ENCODE results near the gene HTR5A.
"Not testable (repeated sequence)": the region's sequence is repeated elsewhere in the genome, so short reads cannot be mapped to it uniquely, and the experiment has no call there.

The HTR5A gene

DNA sequence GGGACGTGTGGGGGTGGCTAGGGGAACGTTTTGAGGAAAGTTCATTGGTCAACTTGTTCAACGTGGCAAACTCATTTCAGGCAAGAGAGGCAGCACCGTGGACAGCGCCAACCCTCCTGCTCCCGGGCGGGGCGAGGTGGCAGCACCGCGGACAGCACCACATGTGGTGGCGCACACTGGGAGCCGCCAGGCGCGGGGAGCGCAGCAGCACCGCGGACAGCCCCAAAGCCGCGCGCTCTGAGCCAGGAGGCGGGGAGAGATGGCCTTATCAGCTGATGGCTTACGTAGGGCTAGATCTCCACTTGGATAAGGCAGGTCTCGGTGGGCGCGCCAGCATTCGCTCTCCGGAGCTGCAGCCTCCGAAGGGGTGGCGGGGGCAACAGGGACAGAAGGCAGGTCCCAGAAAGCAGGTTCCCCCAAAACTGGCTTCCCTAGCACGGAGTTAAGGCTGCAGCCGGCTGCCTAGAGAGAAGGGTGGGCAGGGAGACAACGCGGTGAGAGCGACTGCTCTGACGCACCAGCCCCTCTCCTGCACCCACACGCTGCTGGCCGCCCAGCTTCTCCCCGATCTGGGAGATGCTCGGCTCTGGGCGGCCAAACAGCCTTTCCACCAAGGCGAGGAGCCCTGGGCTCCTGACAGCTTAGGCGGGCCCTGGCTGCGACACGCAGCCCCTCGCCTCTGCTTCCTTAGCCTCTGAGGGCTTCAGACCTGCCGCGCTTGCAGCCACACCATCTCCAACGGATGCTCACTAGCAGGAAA lies at the start of gene HTR5A:
HTR5A (plus strand) TSS at position 333 of the 760 bp plus-strand sequence. CDS start 576 bp downstream, outside the sequence.
- Mint-ChIP-seq H3K36me3 (ENCODE audit: low read depth) (no peaks in the 10 kb centered on the region), H3K27ac (no peak within 1 kb of the TSS), H3K4me3 (no peak within 1 kb of the TSS), H3K27me3 (peaks cover 41% of the 10 kb centered on the region), H3K4me1 (no peaks in the 10 kb centered on the region), H3K9me3 (no peaks in the 10 kb centered on the region)
- peak; percentile 98 for ATAC-seq
- DNase-seq: peak; percentile 85

- Mint-ChIP-seq H3K4me1 (no peaks in the 10 kb centered on the region), H3K27ac (no peak overlapping the region), H3K27me3 (peaks cover 11% of the 10 kb centered on the region)
Observed at GRCh38 chr7:155020996-155021395, 49.1 kb upstream of the HTR5A start.

GRCh38 chr7:155021699-155022145 lies 48.4 kb upstream of the HTR5A start:
- Mint-ChIP-seq H3K36me3 (ENCODE audit: low read depth) (no peaks in the 10 kb centered on the region), H3K4me3 (no peak overlapping the region), H3K9me3 (no peaks in the 10 kb centered on the region), H3K27ac (no peak overlapping the region), H3K4me1 (no peaks in the 10 kb centered on the region), H3K27me3 (peaks cover 11% of the 10 kb centered on the region)
- DNase-seq (no peak), ATAC-seq (no peak)

More at GRCh38 chr7:155020996-155021395, 49.1 kb upstream of the HTR5A start:
- DNase-seq: no peak
- H3K36me3 Mint-ChIP-seq (ENCODE audit: low read depth): no peaks in the 10 kb centered on the region
- no peaks in the 10 kb centered on the region for H3K9me3 Mint-ChIP-seq
- no peak for ATAC-seq
- no peak overlapping the region for H3K4me3 Mint-ChIP-seq

GRCh38 chr7:155027879-155028278 lies 42.2 kb upstream of the HTR5A start:
- no peaks in the 10 kb centered on the region for H3K4me1 Mint-ChIP-seq
- H3K27me3 Mint-ChIP-seq: peaks cover 17% of the 10 kb centered on the region
- no peaks in the 10 kb centered on the region for H3K9me3 Mint-ChIP-seq
- ATAC-seq (no peak), DNase-seq (no peak)
- no peak overlapping the region for H3K27ac Mint-ChIP-seq
- no peaks in the 10 kb centered on the region for H3K36me3 Mint-ChIP-seq (ENCODE audit: low read depth)
- H3K4me3 Mint-ChIP-seq: no peak overlapping the region

GRCh38 chr7:155032978-155033377 lies 37.1 kb upstream of the HTR5A start:
- no peak for ATAC-seq
- H3K9me3 Mint-ChIP-seq: no peaks in the 10 kb centered on the region
- H3K27ac Mint-ChIP-seq: no peak overlapping the region
- H3K4me1 Mint-ChIP-seq: no peaks in the 10 kb centered on the region
- no peaks in the 10 kb centered on the region for H3K36me3 Mint-ChIP-seq (ENCODE audit: low read depth)
- H3K27me3 Mint-ChIP-seq: peaks cover 16% of the 10 kb centered on the region
- DNase-seq: no peak
- H3K4me3 Mint-ChIP-seq: no peak overlapping the region

DNA sequence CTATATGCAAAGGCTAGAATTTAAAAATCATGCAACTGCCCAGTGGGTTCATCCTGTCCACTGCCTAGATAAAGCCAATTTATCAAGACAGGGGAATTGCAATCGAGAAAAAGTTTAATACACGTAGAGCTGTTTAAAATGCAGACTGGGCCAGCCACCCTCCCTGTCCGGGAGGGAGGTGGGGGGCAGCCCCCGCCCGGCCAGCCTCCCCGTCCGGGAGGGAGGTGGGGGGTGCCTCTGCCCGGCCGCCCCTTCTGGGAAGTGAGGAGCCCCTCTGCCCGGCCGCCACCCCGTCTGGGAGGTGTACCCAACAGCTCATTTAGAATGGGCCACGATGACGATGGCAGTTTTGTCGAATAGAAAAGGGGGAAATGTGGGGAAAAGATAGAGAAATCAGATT lies 35.6 kb upstream of the HTR5A start:
- not testable (repeated sequence) for H3K27ac Mint-ChIP-seq; H3K36me3 Mint-ChIP-seq (ENCODE audit: low read depth); H3K4me3 Mint-ChIP-seq; ATAC-seq; DNase-seq; H3K9me3 Mint-ChIP-seq; H3K4me1 Mint-ChIP-seq
- peaks cover 21% of the 10 kb centered on the region for H3K27me3 Mint-ChIP-seq

- no peak for DNase-seq
- Mint-ChIP-seq H3K4me3 (no peak overlapping the region), H3K4me1 (no peaks in the 10 kb centered on the region), H3K27ac (no peak overlapping the region), H3K9me3 (no peaks in the 10 kb centered on the region), H3K36me3 (ENCODE audit: low read depth) (no peaks in the 10 kb centered on the region), H3K27me3 (peaks cover 24% of the 10 kb centered on the region)
- ATAC-seq: no peak
Observed at GRCh38 chr7:155038335-155038734, 31.8 kb upstream of the HTR5A start.

DNA sequence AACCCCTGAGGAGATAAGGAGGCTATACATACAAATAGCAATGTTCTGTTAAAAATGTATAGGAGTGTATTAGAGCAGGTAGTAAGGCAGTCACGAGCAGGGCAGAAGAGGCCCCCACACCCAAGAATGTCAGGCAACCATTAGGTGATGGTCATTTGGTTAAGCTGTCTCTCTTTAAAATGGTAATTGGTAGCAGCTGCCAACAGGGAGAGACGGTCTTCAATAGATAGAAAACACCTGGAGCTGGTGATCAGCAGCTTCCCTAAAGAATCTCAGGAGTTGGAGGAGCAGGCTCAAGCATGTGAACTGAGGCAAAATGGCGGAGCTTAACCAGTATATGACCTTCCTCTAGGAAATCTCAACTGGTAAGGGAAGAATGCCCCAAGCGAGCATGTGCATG lies 26.4 kb upstream of the HTR5A start:
- DNase-seq (no peak), ATAC-seq (no peak)
- no peaks in the 10 kb centered on the region for H3K9me3 Mint-ChIP-seq
- no peaks in the 10 kb centered on the region for H3K36me3 Mint-ChIP-seq (ENCODE audit: low read depth)
- H3K4me3 Mint-ChIP-seq: no peak overlapping the region
- H3K4me1 Mint-ChIP-seq: no peaks in the 10 kb centered on the region
- H3K27ac Mint-ChIP-seq: no peak overlapping the region
- H3K27me3 Mint-ChIP-seq: peaks cover 20% of the 10 kb centered on the region

- DNase-seq: no peak
- no peaks in the 10 kb centered on the region for H3K36me3 Mint-ChIP-seq (ENCODE audit: low read depth)
Observed at GRCh38 chr7:155048006-155048405, 22.1 kb upstream of the HTR5A start.

GRCh38 chr7:155051355-155051754 lies 18.8 kb upstream of the HTR5A start:
- no peak overlapping the region for H3K27ac Mint-ChIP-seq
- no peaks in the 10 kb centered on the region for H3K4me1 Mint-ChIP-seq
- H3K9me3 Mint-ChIP-seq: no peaks in the 10 kb centered on the region
- H3K36me3 Mint-ChIP-seq (ENCODE audit: low read depth): no peaks in the 10 kb centered on the region
- DNase-seq: no peak
- no peaks in the 10 kb centered on the region for H3K27me3 Mint-ChIP-seq
- no peak overlapping the region for H3K4me3 Mint-ChIP-seq
- no peak for ATAC-seq

More at GRCh38 chr7:155048006-155048405, 22.1 kb upstream of the HTR5A start:
- Mint-ChIP-seq H3K27ac (no peak overlapping the region), H3K4me3 (no peak overlapping the region), H3K27me3 (peaks cover 3% of the 10 kb centered on the region), H3K4me1 (no peaks in the 10 kb centered on the region), H3K9me3 (no peaks in the 10 kb centered on the region)
- ATAC-seq: no peak

GRCh38 chr7:155053002-155053401 lies 17.1 kb upstream of the HTR5A start:
- Mint-ChIP-seq H3K27ac (no peak overlapping the region), H3K9me3 (no peaks in the 10 kb centered on the region), H3K4me3 (no peak overlapping the region), H3K4me1 (no peaks in the 10 kb centered on the region), H3K27me3 (peaks cover 5% of the 10 kb centered on the region), H3K36me3 (ENCODE audit: low read depth) (no peaks in the 10 kb centered on the region)
- ATAC-seq (no peak), DNase-seq (no peak)

DNA sequence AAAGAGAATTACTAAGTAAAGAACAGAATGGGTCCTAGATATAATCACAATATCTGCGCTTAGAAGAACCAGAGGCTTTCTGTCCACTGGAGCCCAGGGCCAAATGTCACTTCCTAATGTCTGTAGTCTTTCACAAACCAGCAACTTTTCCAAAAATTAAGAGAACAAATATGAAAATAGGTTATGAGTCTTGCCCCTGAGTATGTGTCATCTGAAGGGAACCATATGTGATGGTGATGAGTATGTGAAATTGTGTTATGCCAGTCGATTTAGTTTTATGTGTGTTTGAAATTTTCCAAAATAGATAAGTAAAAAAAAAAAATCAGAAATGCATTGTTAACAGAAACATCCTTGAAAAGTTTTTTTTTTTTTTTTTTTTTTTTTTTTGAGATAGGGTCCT lies 15.4 kb upstream of the HTR5A start:
- DNase-seq (no peak), ATAC-seq (no peak)
- Mint-ChIP-seq H3K4me1 (no peaks in the 10 kb centered on the region), H3K36me3 (ENCODE audit: low read depth) (no peaks in the 10 kb centered on the region), H3K4me3 (no peak overlapping the region), H3K9me3 (no peaks in the 10 kb centered on the region), H3K27me3 (peaks cover 6% of the 10 kb centered on the region), H3K27ac (no peak overlapping the region)

DNA sequence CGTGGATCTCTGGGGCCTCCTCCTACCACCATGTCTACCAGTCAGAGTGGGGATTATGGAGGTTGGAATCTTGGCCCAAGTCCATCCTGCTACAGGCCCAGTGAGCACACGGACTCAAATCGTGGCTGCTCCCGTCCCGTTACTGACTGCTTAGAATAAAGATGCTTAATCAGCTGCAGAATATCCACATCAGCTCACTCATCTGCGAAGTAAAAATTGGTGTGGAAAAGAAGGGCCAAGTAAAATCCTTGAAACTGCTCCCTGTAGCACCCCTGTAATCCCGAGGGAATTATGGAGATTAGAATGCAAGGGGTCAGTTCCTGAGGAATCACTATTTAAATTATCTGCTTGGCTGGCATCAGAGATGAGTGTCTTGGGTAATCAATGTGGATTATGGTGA lies 13.0 kb upstream of the HTR5A start:
- H3K4me1 Mint-ChIP-seq: no peaks in the 10 kb centered on the region
- no peak overlapping the region for H3K4me3 Mint-ChIP-seq
- no peak for ATAC-seq
- peaks cover 10% of the 10 kb centered on the region for H3K27me3 Mint-ChIP-seq
- H3K36me3 Mint-ChIP-seq (ENCODE audit: low read depth): no peaks in the 10 kb centered on the region
- no peak for DNase-seq
- H3K27ac Mint-ChIP-seq: no peak overlapping the region
- no peaks in the 10 kb centered on the region for H3K9me3 Mint-ChIP-seq

GRCh38 chr7:155058896-155059295 lies 11.2 kb upstream of the HTR5A start:
- H3K4me1 Mint-ChIP-seq: no peaks in the 10 kb centered on the region

DNA sequence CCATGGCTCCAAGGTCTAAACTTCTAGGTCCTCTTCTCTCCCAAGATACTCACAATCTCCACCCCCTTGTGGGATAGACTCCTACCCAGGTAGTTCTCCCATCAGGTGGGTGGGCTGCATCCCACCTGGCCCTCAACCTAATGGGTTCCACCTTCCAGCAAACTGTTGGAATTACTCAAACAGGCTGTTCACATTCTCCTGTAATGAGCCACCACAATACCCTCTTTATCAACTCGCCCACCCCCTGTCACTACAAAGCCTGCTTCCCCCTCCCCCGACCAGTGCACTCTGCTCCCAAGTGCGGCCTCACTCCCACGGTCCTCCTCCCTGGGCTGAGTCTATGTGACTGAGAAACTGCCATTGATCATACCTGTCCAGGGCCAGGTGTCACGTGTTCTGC lies 10.4 kb upstream of the HTR5A start:
- H3K9me3 Mint-ChIP-seq: no peaks in the 10 kb centered on the region
- no peaks in the 10 kb centered on the region for H3K4me1 Mint-ChIP-seq
- ATAC-seq (no peak), DNase-seq (no peak)
- no peak overlapping the region for H3K4me3 Mint-ChIP-seq
- peaks cover 10% of the 10 kb centered on the region for H3K27me3 Mint-ChIP-seq
- no peaks in the 10 kb centered on the region for H3K36me3 Mint-ChIP-seq (ENCODE audit: low read depth)
- no peak overlapping the region for H3K27ac Mint-ChIP-seq

More at GRCh38 chr7:155058896-155059295, 11.2 kb upstream of the HTR5A start:
- no peaks in the 10 kb centered on the region for H3K9me3 Mint-ChIP-seq
- no peak overlapping the region for H3K4me3 Mint-ChIP-seq
- H3K36me3 Mint-ChIP-seq (ENCODE audit: low read depth): no peaks in the 10 kb centered on the region
- H3K27ac Mint-ChIP-seq: no peak overlapping the region
- DNase-seq: no peak
- H3K27me3 Mint-ChIP-seq: peaks cover 10% of the 10 kb centered on the region
- ATAC-seq: no peak
